Endothelial cell of umbilical vein (primary cell): ENCODE measurements around the gene PCGF5. TPM values are rescaled to one million over a fixed set of nuclear protein-coding genes. Genes with fewer than 3 reads are reported as not detected.

Experiments used
- BruUV-seq: library from RNA; stranded (reverse); fragments of 400-500 nt; replicated peaks from 2 replicates; lab custom pipeline; 2021; lab: Mats Ljungman, UMichigan
- CTCF ChIA-PET: fragments of 300-600, 350-600 bp; sonication (Branson Sonifier 250); formaldehyde crosslinking; loops from one replicate; lab custom pipeline; 2021; ENCODE audit warnings: antibody characterized with exemption, inconsistent platforms; lab: Charles Lee
- POLR2A ChIA-PET: fragments of 300-600, 350-600 bp; sonication (Branson Sonifier 250); formaldehyde crosslinking; loops from one replicate; lab custom pipeline; 2021; ENCODE audit warnings: antibody characterized with exemption, inconsistent platforms; lab: Charles Lee
- DNase-seq: peaks from one replicate; pipeline ENCODE4 v3.0.0-alpha.2; 2011; ENCODE audit warnings: low read depth, low spot score
- FAIRE-seq: peaks from 2 replicates; lab custom pipeline; 2011; peaks lifted over from hg19 to GRCh38; lab: Jason Lieb, UNC
- H2AFZ ChIP-seq: 2 replicates; pipeline ENCODE4 v1.6.0; 2012; ENCODE audit warnings: low read depth, low read length, control low read depth, inconsistent platforms
- H3K27ac ChIP-seq: 2 replicates; pipeline ENCODE4 v1.5.1; 2011; ENCODE audit warnings: low read depth, mild to moderate bottlenecking, control low read depth, low read length, moderate library complexity; ENCODE audit not compliant: insufficient read depth
- H3K27me3 ChIP-seq, 2 experiments: 2 replicates each; pipeline versions ENCODE4 v1.6.0 to v1.6.1; 2011; ENCODE audit warnings: low read length in 2 of 2, mixed read lengths in 1 of 2; ENCODE audit not compliant: control insufficient read depth in 2 of 2, insufficient read depth in 2 of 2
- H3K36me3 ChIP-seq, 2 experiments: 2 replicates in 1 of 2; 3 replicates in 1 of 2; pipeline ENCODE4 v1.5.1; 2011; ENCODE audit warnings: low read length in 2 of 2, mild to moderate bottlenecking in 1 of 2, moderate library complexity in 1 of 2; ENCODE audit not compliant: control insufficient read depth in 2 of 2, insufficient read depth in 2 of 2; ENCODE audit errors: extremely low read depth in 1 of 2
- H3K4me1 ChIP-seq: 3 replicates; pipeline ENCODE4 v1.5.1; 2011; ENCODE audit warnings: mild to moderate bottlenecking, low read length; ENCODE audit not compliant: control insufficient read depth, insufficient read depth; ENCODE audit errors: extremely low read depth
- H3K4me2 ChIP-seq: 2 replicates; pipeline ENCODE4 v1.6.1; 2011; ENCODE audit warnings: low read length, control low read depth, mixed read lengths; ENCODE audit not compliant: insufficient read depth
- H3K4me3 ChIP-seq, 3 experiments: fragments of 200-600 bp in 1 of 3; sonication (generic), shearing (Covaris generic) in 1 of 3; replicated peaks in 1 of 3; 2 replicates each; pipeline ENCODE4 v1.5.1; 2011 to 2016; ENCODE audit warnings: control low read depth in 3 of 3, low read length in 3 of 3, mild to moderate bottlenecking in 2 of 3, inconsistent platforms in 1 of 3, low read depth in 1 of 3, moderate library complexity in 1 of 3; ENCODE audit not compliant: insufficient read depth in 1 of 3
- H3K79me2 ChIP-seq: 2 replicates; pipeline ENCODE4 v1.6.0; 2012; ENCODE audit warnings: low read length, inconsistent platforms; ENCODE audit not compliant: control insufficient read depth, insufficient read depth
- H3K9ac ChIP-seq: replicated peaks from 2 replicates; pipeline ENCODE3; 2011; ENCODE audit warnings: low read length, control low read depth; ENCODE audit not compliant: insufficient read depth; ENCODE audit errors: extremely low read depth
- H3K9me1 ChIP-seq: replicated peaks from 3 replicates; pipeline ENCODE4 v1.6.0; 2011; ENCODE audit warnings: mild to moderate bottlenecking, low read length; ENCODE audit not compliant: control insufficient read depth, insufficient read depth; ENCODE audit errors: extremely low read depth
- H3K9me3 ChIP-seq: replicated peaks from 2 replicates; pipeline ENCODE4 v1.5.1; 2012; ENCODE audit warnings: low read length, inconsistent platforms; ENCODE audit not compliant: control insufficient read depth, insufficient read depth
- H4K20me1 ChIP-seq: replicated peaks from 2 replicates; pipeline ENCODE3; 2011; ENCODE audit warnings: mild to moderate bottlenecking, low read length; ENCODE audit not compliant: control insufficient read depth, insufficient read depth; ENCODE audit errors: extremely low read depth
- EZH2 ChIP-seq: IDR thresholded peaks from 2 replicates; pipeline ENCODE4 v1.6.1; 2012; ENCODE audit warnings: borderline replicate concordance, low read depth, mild to moderate bottlenecking, moderate library complexity, low read length, inconsistent platforms; ENCODE audit not compliant: severe bottlenecking
- FOS ChIP-seq: IDR thresholded peaks from 2 replicates; pipeline ENCODE4 v1.6.1; 2011; ENCODE audit warnings: mild to moderate bottlenecking, low read length, moderate library complexity, borderline replicate concordance; ENCODE audit not compliant: insufficient read depth
- GATA2 ChIP-seq: IDR thresholded peaks from 2 replicates; pipeline ENCODE4 v1.7.0; 2011; ENCODE audit warnings: low read depth, mild to moderate bottlenecking, moderate library complexity, mixed read lengths, low read length; ENCODE audit not compliant: insufficient read length, insufficient read depth
- JUN ChIP-seq: IDR thresholded peaks from 2 replicates; pipeline ENCODE4 v1.6.1; 2011; ENCODE audit warnings: borderline replicate concordance, low read depth; ENCODE audit not compliant: insufficient read length, insufficient read depth
- MYC ChIP-seq: IDR thresholded peaks from one replicate; pipeline ENCODE4 v1.6.1; 2011; ENCODE audit warnings: mild to moderate bottlenecking, low read depth, low read length
- POLR2A ChIP-seq: IDR thresholded peaks from 2 replicates; pipeline ENCODE4 v1.6.1; 2012; ENCODE audit warnings: low read depth, mild to moderate bottlenecking, control low read depth, low read length
- dilution Hi-C: fragments of 300-500 bp; cut with MboI; formaldehyde crosslinking; loops from one replicate; pipeline ENCODE4 v1.15.0; 2019; ENCODE audit warnings: low sequenced_read_pairs; ENCODE audit not compliant: extremely low pct_ligation_motif_present
- intact Hi-C: fragments of 100-400 bp; cut with micrococcal nuclease; formaldehyde crosslinking; loops from one replicate; pipeline ENCODE4 v1.10.0; 2022
- polyA plus RNA-seq, 4 experiments: library from polyadenylated mRNA; depleted of rRNA in 3 of 4; stranded (reverse) in 3 of 4; unstranded in 1 of 4; fragments of >200 nt; gene quantifications; 2 replicates each; pipeline versions ENCODE4 v1.2.1 to v1.2.3, GENCODE V29; 2011 to 2012; ENCODE audit warnings: missing spikeins in 1 of 4
- total RNA-seq: library from RNA; stranded (reverse); gene quantifications from 2 replicates; pipeline ENCODE4 v1.2.3, GENCODE V29; 2021
- TF ChIP-seq, protein P1 (sequence below), 2 donors: IDR thresholded peaks; 1 replicate in 1 of 2; 2 replicates in 1 of 2; pipeline ENCODE4 v1.5.1; 2011; ENCODE audit warnings: low read length in 2 of 2, mild to moderate bottlenecking in 2 of 2, moderate library complexity in 2 of 2, control low read depth in 1 of 2, inconsistent platforms in 1 of 2, low read depth in 1 of 2; ENCODE audit not compliant: insufficient read depth in 1 of 2; ENCODE audit errors: extremely low read depth in 1 of 2

Gene PCGF5
- total and polyA plus RNA-seq, 2 donors (not counting 3 experiments of a cell fraction or from before 2014, with no cell fraction given) = 25.0 to 29.8 TPM

DNA sequence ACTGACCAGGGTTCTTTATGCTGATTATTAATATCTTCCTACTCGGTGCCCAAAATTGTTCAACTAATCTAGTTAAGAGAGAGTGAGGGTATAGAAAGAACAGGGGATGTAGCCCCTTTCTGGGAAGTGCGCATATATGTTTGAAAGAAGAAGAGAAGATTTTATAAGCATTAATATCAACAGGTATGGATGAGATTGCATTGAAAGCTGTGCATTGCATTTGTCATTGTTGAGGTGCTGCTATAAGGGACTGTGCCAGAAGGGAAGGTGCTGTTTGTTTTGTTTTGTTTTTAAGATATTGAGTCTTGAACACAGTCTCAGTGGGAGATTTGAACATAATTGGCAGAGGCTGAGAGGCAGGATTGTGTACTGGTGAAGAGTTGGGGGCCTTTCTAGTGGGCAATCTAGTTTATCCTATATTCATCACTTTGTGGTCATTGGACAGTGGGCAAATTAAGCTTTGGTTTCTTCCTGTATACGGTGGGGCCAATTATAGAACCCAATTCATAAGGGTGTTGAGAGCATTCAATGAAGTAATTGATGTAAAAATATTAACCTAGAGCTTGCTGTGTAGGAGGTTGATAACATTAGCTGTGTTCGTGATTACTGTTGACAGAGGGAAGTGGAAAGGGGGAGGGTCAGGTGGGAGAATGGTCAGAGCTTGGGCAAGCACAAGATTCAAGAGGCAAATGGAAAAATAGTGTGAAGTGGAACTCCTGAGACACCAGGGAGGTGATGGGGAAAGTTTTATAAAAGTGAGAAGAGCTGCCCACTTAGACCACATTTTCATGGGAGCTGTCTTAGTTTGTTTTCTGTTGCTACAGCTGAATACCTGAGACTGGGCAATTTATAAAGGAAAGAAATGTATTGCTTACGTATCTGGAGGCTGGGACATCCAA is 19.9 kb upstream of the PCGF5 start:
- no peaks in the 10 kb centered on the region for H3K79me2 ChIP-seq
- CTCF ChIA-PET = no interaction called here
- no peak overlapping the region for H3K4me3 ChIP-seq
- FAIRE-seq = no peak
- no peak overlapping the region for H3K9ac ChIP-seq
- no peak overlapping the region for H2AFZ ChIP-seq
- H3K4me1 ChIP-seq = no peaks in the 10 kb centered on the region
- H4K20me1 ChIP-seq = no peaks in the 10 kb centered on the region
- no peaks in the 10 kb centered on the region for H3K27me3 ChIP-seq
- H3K9me1 ChIP-seq = no peaks in the 10 kb centered on the region
- dilution Hi-C loops (no loop called here), intact Hi-C loops (no loop called here)
- POLR2A ChIA-PET = no interaction called here
- H3K36me3 ChIP-seq = no peaks in the 10 kb centered on the region
- H3K4me2 ChIP-seq = no peak overlapping the region
- no peak for DNase-seq
- BruUV-seq = no TSS peak
- H3K27ac ChIP-seq = no peak overlapping the region
- H3K9me3 ChIP-seq = no peaks in the 10 kb centered on the region
- TF ChIP-seq EZH2 (no peak), FOS (no peak), MYC (no peak), JUN (no peak), GATA2 (no peak), POLR2A (no peak)
- TF ChIP-seq, protein P1, sequence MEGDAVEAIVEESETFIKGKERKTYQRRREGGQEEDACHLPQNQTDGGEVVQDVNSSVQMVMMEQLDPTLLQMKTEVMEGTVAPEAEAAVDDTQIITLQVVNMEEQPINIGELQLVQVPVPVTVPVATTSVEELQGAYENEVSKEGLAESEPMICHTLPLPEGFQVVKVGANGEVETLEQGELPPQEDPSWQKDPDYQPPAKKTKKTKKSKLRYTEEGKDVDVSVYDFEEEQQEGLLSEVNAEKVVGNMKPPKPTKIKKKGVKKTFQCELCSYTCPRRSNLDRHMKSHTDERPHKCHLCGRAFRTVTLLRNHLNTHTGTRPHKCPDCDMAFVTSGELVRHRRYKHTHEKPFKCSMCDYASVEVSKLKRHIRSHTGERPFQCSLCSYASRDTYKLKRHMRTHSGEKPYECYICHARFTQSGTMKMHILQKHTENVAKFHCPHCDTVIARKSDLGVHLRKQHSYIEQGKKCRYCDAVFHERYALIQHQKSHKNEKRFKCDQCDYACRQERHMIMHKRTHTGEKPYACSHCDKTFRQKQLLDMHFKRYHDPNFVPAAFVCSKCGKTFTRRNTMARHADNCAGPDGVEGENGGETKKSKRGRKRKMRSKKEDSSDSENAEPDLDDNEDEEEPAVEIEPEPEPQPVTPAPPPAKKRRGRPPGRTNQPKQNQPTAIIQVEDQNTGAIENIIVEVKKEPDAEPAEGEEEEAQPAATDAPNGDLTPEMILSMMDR (IDR thresholded peaks at IDR 0.05; ENCODE audit: extremely low read depth in 1 of 2, insufficient read depth in 1 of 2, low read depth in 1 of 2, low read length in 2 of 2) = no peak
